HG02970 (cell line): ENCODE data around the gene CD68.
"Not testable (repeated sequence)": the region's sequence is repeated elsewhere in the genome, so short reads cannot be mapped to it uniquely, and the experiment has no call there.

Experiments
- ATAC-seq: cut with Tn5 transposase; IDR thresholded peaks from one replicate; pipeline ENCODE4 v1.9.1; 2021; ENCODE audit warnings: mild to moderate bottlenecking, moderate library complexity, moderate number of reproducible peaks; ENCODE audit not compliant: unreplicated experiment, low FRiP score

The CD68 gene

GRCh38 chr17:7577327-7578199 is 1.9 kb upstream of the CD68 start:
- ATAC-seq: no peak

- no peak for ATAC-seq
Observed at GRCh38 chr17:7579834-7580603, 581 bp downstream of the CD68 start.

- ATAC-seq: no peak
Observed at GRCh38 chr17:7580604-7581575, 1.5 kb downstream of the CD68 start.

GRCh38 chr17:7582396-7583252 is 3.2 kb downstream of the CD68 start:
- no peak for ATAC-seq

GRCh38 chr17:7583253-7584109 is 4.0 kb downstream of the CD68 start, which contains the start of gene MPDU1:
Gene MPDU1 (plus strand): TSS chr17:7583852. CDS start chr17:7583863, 11 bp downstream.
- peak; percentile 65 for ATAC-seq

GRCh38 chr17:7586673-7587419 is 7.4 kb downstream of the CD68 start:
- ATAC-seq: no peak

- ATAC-seq: no peak
Observed at GRCh38 chr17:7587420-7588151, 8.1 kb downstream of the CD68 start.

GRCh38 chr17:7588553-7589203 is 9.2 kb downstream of the CD68 start:
- ATAC-seq: no peak

GRCh38 chr17:7589204-7589868 is 9.9 kb downstream of the CD68 start:
- ATAC-seq: no peak

- ATAC-seq: no peak
Observed at GRCh38 chr17:7589891-7590691, 10.7 kb downstream of the CD68 start, which contains the start of gene SOX15. Gene SOX15 (minus strand): TSS chr17:7590094. CDS start chr17:7589676, 418 bp downstream.

GRCh38 chr17:7590743-7591142 is 11.3 kb downstream of the CD68 start:
- ATAC-seq: no peak

- ATAC-seq: no peak
Observed at GRCh38 chr17:7591596-7591995, 12.2 kb downstream of the CD68 start.

- ATAC-seq: no peak
Observed at GRCh38 chr17:7592422-7593021, 13.1 kb downstream of the CD68 start.

GRCh38 chr17:7593296-7593695 is 13.9 kb downstream of the CD68 start:
- ATAC-seq: no peak

GRCh38 chr17:7597561-7597960 is 18.1 kb downstream of the CD68 start:
- ATAC-seq: not testable (repeated sequence)
